ENCODE measurements around the gene SASH1.
"Not testable (repeated sequence)": the region's sequence is repeated elsewhere in the genome, so short reads cannot be mapped to it uniquely, and the experiment has no call there.

The SASH1 gene

GRCh38 chr6:148370176-148370575, 27.5 kb downstream of the SASH1 start:
- FAIRE-seq, result no peak

- no peak for FAIRE-seq
These were observed 31.6 kb downstream of the SASH1 start for GRCh38 chr6:148374040-148374774.

GRCh38 chr6:148375401-148375800, 32.8 kb downstream of the SASH1 start:
- FAIRE-seq, result no peak

GRCh38 chr6:148379481-148379880, 36.8 kb downstream of the SASH1 start:
- FAIRE-seq, result no peak

GRCh38 chr6:148379966-148380713, 37.5 kb downstream of the SASH1 start:
- FAIRE-seq, result no peak

GRCh38 chr6:148382051-148382450, 39.4 kb downstream of the SASH1 start:
- FAIRE-seq, result not testable (repeated sequence)

GRCh38 chr6:148382861-148383260, 40.2 kb downstream of the SASH1 start:
- FAIRE-seq, result no peak

- no peak for FAIRE-seq
These were observed 41.2 kb downstream of the SASH1 start for GRCh38 chr6:148383658-148384368.

- FAIRE-seq, result no peak
These were observed 42.7 kb downstream of the SASH1 start for GRCh38 chr6:148385379-148385778.

- no peak for FAIRE-seq
These were observed 45.9 kb downstream of the SASH1 start for GRCh38 chr6:148388521-148388920.

- FAIRE-seq, result no peak
These were observed 46.4 kb downstream of the SASH1 start for GRCh38 chr6:148389086-148389485.

GRCh38 chr6:148389917-148390316, 47.3 kb downstream of the SASH1 start:
- FAIRE-seq, result no peak

- FAIRE-seq, result not testable (repeated sequence)
These were observed 49.5 kb downstream of the SASH1 start for GRCh38 chr6:148392127-148392526.

GRCh38 chr6:148392671-148393070, 50.0 kb downstream of the SASH1 start:
- no peak for FAIRE-seq

- FAIRE-seq, result no peak
These were observed 53.0 kb downstream of the SASH1 start for GRCh38 chr6:148395583-148396101.

GRCh38 chr6:148396411-148396810, 53.8 kb downstream of the SASH1 start:
- no peak for FAIRE-seq

GRCh38 chr6:148396926-148397325, 54.3 kb downstream of the SASH1 start:
- FAIRE-seq, result no peak

GRCh38 chr6:148398244-148398643, 55.6 kb downstream of the SASH1 start:
- FAIRE-seq, result no peak

- no peak for FAIRE-seq
These were observed 56.0 kb downstream of the SASH1 start for GRCh38 chr6:148398678-148399077.

- FAIRE-seq, result peak; percentile 29
These were observed 58.9 kb downstream of the SASH1 start for GRCh38 chr6:148401571-148401970.

GRCh38 chr6:148404456-148405054, 61.9 kb downstream of the SASH1 start:
- no peak for FAIRE-seq

GRCh38 chr6:148405894-148406293, 63.3 kb downstream of the SASH1 start:
- FAIRE-seq, result no peak
